ENCODE measurements around the gene CLDN34.
A peak's percentile ranks its signal among the peaks of the same experiment; 100 is the strongest.

Gene CLDN34

DNA sequence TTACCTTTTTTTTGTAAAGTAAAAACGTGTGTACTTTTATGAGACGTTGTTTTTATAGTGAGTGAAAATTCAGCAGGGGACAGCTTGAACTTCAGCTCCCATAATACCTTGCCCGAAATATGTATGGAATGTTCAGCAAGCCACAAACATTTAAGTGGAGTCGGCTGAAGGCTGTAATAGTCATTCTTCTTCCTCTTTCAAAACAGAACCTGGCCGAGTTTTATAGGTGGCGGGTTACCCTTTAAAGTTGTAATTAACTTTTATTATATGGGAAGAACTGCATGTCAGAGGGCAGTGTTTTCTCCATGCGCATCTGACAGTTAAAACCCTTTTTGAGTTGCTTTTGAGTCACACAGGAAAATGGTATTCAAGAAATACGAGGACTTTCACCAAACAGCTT is 50.7 kb downstream of the CLDN34 start:
- DNase-seq (ENCODE audit: insufficient read length, low spot score) (no peak), FAIRE-seq (peak; percentile 50)
- TF ChIP-seq POLR2A (IDR thresholded peaks at IDR 0.05; ENCODE audit: low read depth, low read length) (no peak), POLR2AphosphoS5 (IDR thresholded peaks at IDR 0.05; ENCODE audit: low read depth, low read length) (no peak), TAF1 (IDR thresholded peaks at IDR 0.05; ENCODE audit: low read depth, low read length) (no peak), POU2F2 (IDR thresholded peaks at IDR 0.05; ENCODE audit: low read depth, low read length) (no peak), SPI1 (IDR thresholded peaks at IDR 0.05; ENCODE audit: low read depth, low read length) (no peak), PAX5 (IDR thresholded peaks at IDR 0.05; ENCODE audit: insufficient read depth, low read length, severe bottlenecking) (no peak)
